ENCODE measurements around the gene CDH26. TPM values are rescaled to one million over a fixed set of nuclear protein-coding genes. Genes with fewer than 3 reads are reported as not detected.

CDH26 gene
- total and polyA plus RNA-seq, 2 of the 13 experiments (the other 11 are each of a cell fraction or from before 2014, with no cell fraction given) = 0.40 to 1.1 TPM

GRCh38 chr20:59985164-59985563 is 26.9 kb downstream of the CDH26 start:
- H3K4me3 ChIP-seq (replicated peaks in 1 of 3; ENCODE audit: insufficient read depth in 1 of 3, low read depth in 2 of 3, low read length in 3 of 3) = no peak overlapping the region
- H3K9ac ChIP-seq (ENCODE audit: insufficient read depth, low read depth, low read length) = no peak overlapping the region
- no peak for FAIRE-seq
- DNase-seq (ENCODE audit: low spot score) = no peak
- 32% methylated on average over 8 of the region's 8 CpGs for WGBS (ENCODE audit: low lambda C conversion rate)
- H3K4me2 ChIP-seq (ENCODE audit: low read depth, low read length) = no peak overlapping the region
- TF ChIP-seq MYC (CRISPR knock-in tag; IDR thresholded peaks at IDR 0.05; ENCODE audit: borderline replicate concordance) = no peak
- no peak for TF ChIP-seq ZNF10 (CRISPR knock-in tag; IDR thresholded peaks at IDR 0.05; ENCODE audit: borderline replicate concordance, low read depth)
- no peak for TF ChIP-seq ZBED4 (CRISPR knock-in tag; IDR thresholded peaks at IDR 0.05; ENCODE audit: borderline replicate concordance)
- no peak for TF ChIP-seq MTF1 (CRISPR knock-in tag; IDR thresholded peaks at IDR 0.05)
- no peak for TF ChIP-seq MIER2 (CRISPR knock-in tag; IDR thresholded peaks at IDR 0.05)
- no peak for TF ChIP-seq GATA4 (IDR thresholded peaks at IDR 0.05; ENCODE audit: borderline replicate concordance, low read depth)
- TF ChIP-seq TEF (CRISPR knock-in tag; IDR thresholded peaks at IDR 0.05) = no peak
- TF ChIP-seq KDM5B (CRISPR knock-in tag; IDR thresholded peaks at IDR 0.05; ENCODE audit: borderline replicate concordance) = no peak
- TF ChIP-seq AKAP8 (CRISPR knock-in tag; IDR thresholded peaks at IDR 0.05) = no peak
- TF ChIP-seq, protein P1, sequence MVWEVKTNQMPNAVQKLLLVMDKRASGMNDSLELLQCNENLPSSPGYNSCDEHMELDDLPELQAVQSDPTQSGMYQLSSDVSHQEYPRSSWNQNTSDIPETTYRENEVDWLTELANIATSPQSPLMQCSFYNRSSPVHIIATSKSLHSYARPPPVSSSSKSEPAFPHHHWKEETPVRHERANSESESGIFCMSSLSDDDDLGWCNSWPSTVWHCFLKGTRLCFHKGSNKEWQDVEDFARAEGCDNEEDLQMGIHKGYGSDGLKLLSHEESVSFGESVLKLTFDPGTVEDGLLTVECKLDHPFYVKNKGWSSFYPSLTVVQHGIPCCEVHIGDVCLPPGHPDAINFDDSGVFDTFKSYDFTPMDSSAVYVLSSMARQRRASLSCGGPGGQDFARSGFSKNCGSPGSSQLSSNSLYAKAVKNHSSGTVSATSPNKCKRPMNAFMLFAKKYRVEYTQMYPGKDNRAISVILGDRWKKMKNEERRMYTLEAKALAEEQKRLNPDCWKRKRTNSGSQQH (CRISPR knock-in tag; IDR thresholded peaks at IDR 0.05; ENCODE audit: low read depth) = no peak
- H3K27me3 ChIP-seq (ENCODE audit: control insufficient read depth in 1 of 2, insufficient read depth in 2 of 2, low read length in 2 of 2) = no peaks in the 10 kb centered on the region
- no peaks in the 10 kb centered on the region for H3K36me3 ChIP-seq (replicated peaks in 1 of 2; ENCODE audit: control insufficient read depth in 1 of 2, insufficient read depth in 2 of 2, low read length in 2 of 2)
- in situ Hi-C loops (cut with HindIII; ENCODE audit: extremely low pct_ligation_motif_present, low pct_unique_long_range_greater_than_20kb) = no loop called here
- no peak for ATAC-seq
- H3K4me1 ChIP-seq (ENCODE audit: insufficient read depth, low read length) = no peaks in the 10 kb centered on the region
- ChIA-PET POLR2A (no interaction called here), CTCF (ENCODE audit: low intra/inter-chr PET ratio, low total read pairs) (no interaction called here)
- H3K27ac ChIP-seq (ENCODE audit: extremely low read length, insufficient read depth, low read length) = no peak overlapping the region
- no peaks in the 10 kb centered on the region for H4K20me1 ChIP-seq (ENCODE audit: insufficient read depth, low read length)
- intact Hi-C loops (cut with micrococcal nuclease; ENCODE audit: unreplicated experiment) = no loop called here
- BruUV-seq (replicated peaks) = no TSS peak
- H2AFZ ChIP-seq (ENCODE audit: low read length) = no peak overlapping the region
- no peaks in the 10 kb centered on the region for H3K9me3 ChIP-seq (ENCODE audit: low read length)
- H3K79me2 ChIP-seq (ENCODE audit: insufficient read depth, low read length) = no peaks in the 10 kb centered on the region

All from HepG2 (cell line).